ENCODE data around the gene ANKRD1. TPM values are rescaled to one million over a fixed set of nuclear protein-coding genes. Genes with fewer than 3 reads are reported as not detected.
"Not testable (repeated sequence)": the region's sequence is repeated elsewhere in the genome, so short reads cannot be mapped to it uniquely, and the experiment has no call there.

ANKRD1 gene
- total RNA-seq, 2 donors from 2014 or later, result not detected

DNA sequence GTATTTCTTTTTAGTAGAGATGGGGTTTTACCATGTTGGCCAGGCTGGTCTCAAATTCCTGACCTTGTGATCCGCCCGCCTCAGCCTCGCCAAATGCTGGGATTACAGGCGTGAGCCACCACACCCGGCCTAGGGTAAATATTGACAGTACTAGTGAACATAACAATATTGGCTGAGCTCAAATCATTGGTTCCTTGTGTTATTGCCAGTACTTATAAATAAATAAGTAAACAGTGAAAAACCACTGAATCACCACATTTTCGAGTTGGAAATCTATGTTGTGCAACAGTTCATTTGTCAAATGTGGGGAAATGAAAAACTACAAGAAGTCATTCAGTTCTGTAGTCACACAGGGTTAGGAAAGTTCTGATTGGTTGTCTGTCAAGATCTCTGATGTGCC lies 33.3 kb downstream of the ANKRD1 start:
- peaks cover 15 to 51% of the 10 kb centered on the region in 2 donors for H3K36me3 Mint-ChIP-seq (ENCODE audit: insufficient read depth in 2 of 2)
- H3K27ac Mint-ChIP-seq, result no peak overlapping the region
- DNase-seq, result no peak
- no peaks in the 10 kb centered on the region for H3K27me3 Mint-ChIP-seq (ENCODE audit: low read depth)
- H3K4me3 Mint-ChIP-seq, result no peak overlapping the region
- H3K9me3 Mint-ChIP-seq, result no peaks in the 10 kb centered on the region
- ATAC-seq (replicated peaks in 1 of 2), result no peak
- H3K4me1 Mint-ChIP-seq (ENCODE audit: low read depth), result no peaks in the 10 kb centered on the region

GRCh38 chr10:90885176-90885575 lies 35.7 kb downstream of the ANKRD1 start:
- Mint-ChIP-seq H3K27me3 (ENCODE audit: low read depth) (no peaks in the 10 kb centered on the region), H3K36me3 (ENCODE audit: insufficient read depth in 2 of 2) (peaks cover 10 to 43% of the 10 kb centered on the region in 2 donors)

GRCh38 chr10:90884431-90884830 lies 36.5 kb downstream of the ANKRD1 start:
- Mint-ChIP-seq H3K36me3 (ENCODE audit: insufficient read depth in 2 of 2) (peaks cover 10 to 45% of the 10 kb centered on the region in 2 donors), H3K27ac (no peak overlapping the region), H3K27me3 (ENCODE audit: low read depth) (no peaks in the 10 kb centered on the region)

More at GRCh38 chr10:90885176-90885575, 35.7 kb downstream of the ANKRD1 start:
- no peaks in the 10 kb centered on the region for H3K4me1 Mint-ChIP-seq (ENCODE audit: low read depth)
- H3K4me3 Mint-ChIP-seq, result no peak overlapping the region
- no peaks in the 10 kb centered on the region for H3K9me3 Mint-ChIP-seq
- H3K27ac Mint-ChIP-seq, result no peak overlapping the region
- DNase-seq, result no peak
- ATAC-seq (replicated peaks in 1 of 2), result no peak

DNA sequence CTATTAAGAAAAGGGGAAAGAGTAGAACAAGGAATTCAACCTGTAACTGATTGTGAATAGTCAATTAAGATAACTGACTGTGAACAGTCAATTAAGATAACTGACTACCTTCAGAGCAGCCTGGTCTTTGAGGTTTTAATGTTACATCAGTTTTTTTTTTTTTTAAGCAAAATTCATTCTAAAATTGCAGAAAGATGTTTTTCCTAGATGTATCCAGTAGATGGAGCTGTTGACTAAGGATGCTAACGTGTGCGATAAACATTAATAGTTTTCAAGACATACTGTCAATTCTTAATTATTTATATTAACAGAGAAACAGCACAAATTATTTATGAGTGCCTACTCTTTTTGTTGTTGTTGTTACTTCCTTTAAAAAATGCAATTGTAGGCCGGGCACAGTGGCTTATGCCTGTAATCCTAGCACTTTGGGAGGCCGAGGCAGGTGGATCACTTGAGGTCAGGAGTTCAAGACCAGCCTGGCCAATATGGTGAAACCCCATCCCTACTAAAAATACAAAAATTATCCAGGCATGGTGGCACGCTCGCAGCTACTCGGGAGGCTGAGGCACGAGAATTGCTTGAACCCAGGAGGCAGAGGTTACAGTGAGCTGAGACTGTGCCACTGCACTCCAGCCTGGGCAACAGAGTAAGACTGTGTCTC lies 40.7 kb downstream of the ANKRD1 start:
- ATAC-seq (replicated peaks in 1 of 2), result peak; percentile 34 to 65
- Mint-ChIP-seq H3K4me3 (peak overlapping the region in 1 of 2 donors; percentile 47), H3K36me3 (ENCODE audit: insufficient read depth in 2 of 2) (peaks cover 12 to 42% of the 10 kb centered on the region in 2 donors), H3K4me1 (ENCODE audit: low read depth) (peaks cover 19% of the 10 kb centered on the region), H3K27ac (peak overlapping the region; percentile 91)
- H3K27me3 Mint-ChIP-seq (ENCODE audit: low read depth); H3K9me3 Mint-ChIP-seq; DNase-seq: not testable (repeated sequence)

More at GRCh38 chr10:90884431-90884830, 36.5 kb downstream of the ANKRD1 start:
- H3K9me3 Mint-ChIP-seq, result no peaks in the 10 kb centered on the region
- ATAC-seq (replicated peaks in 1 of 2), result no peak
- DNase-seq, result no peak
- H3K4me1 Mint-ChIP-seq (ENCODE audit: low read depth), result peaks cover 7% of the 10 kb centered on the region
- H3K4me3 Mint-ChIP-seq, result no peak overlapping the region

GRCh38 chr10:90879062-90879461 lies 41.8 kb downstream of the ANKRD1 start:
- ATAC-seq (replicated peaks in 1 of 2), result peak; percentile 56 to 80
- H3K4me3 Mint-ChIP-seq, result no peak overlapping the region
- peaks cover 23% of the 10 kb centered on the region for H3K4me1 Mint-ChIP-seq (ENCODE audit: low read depth)
- H3K27ac Mint-ChIP-seq, result peak overlapping the region; percentile 91
- H3K36me3 Mint-ChIP-seq (ENCODE audit: insufficient read depth in 2 of 2), result peaks cover 12 to 34% of the 10 kb centered on the region in 2 donors
- no peak for DNase-seq
- H3K27me3 Mint-ChIP-seq (ENCODE audit: low read depth), result no peaks in the 10 kb centered on the region
- no peaks in the 10 kb centered on the region for H3K9me3 Mint-ChIP-seq

- Mint-ChIP-seq H3K36me3 (ENCODE audit: insufficient read depth in 2 of 2) (peaks cover 20 to 30% of the 10 kb centered on the region in 2 donors), H3K4me3 (peak overlapping the region; percentile 99), H3K4me1 (ENCODE audit: low read depth) (peaks cover 36% of the 10 kb centered on the region), H3K27ac (peak overlapping the region; percentile 99), H3K27me3 (ENCODE audit: low read depth) (peaks cover 29% of the 10 kb centered on the region), H3K9me3 (peaks cover 0 to 4% of the 10 kb centered on the region in 2 donors)
- ATAC-seq (replicated peaks in 1 of 2) (peak; percentile 72 to 78), DNase-seq (peak; percentile 53 to 57)
These were observed 48.3 kb downstream of the ANKRD1 start for GRCh38 chr10:90872648-90873020.

DNA sequence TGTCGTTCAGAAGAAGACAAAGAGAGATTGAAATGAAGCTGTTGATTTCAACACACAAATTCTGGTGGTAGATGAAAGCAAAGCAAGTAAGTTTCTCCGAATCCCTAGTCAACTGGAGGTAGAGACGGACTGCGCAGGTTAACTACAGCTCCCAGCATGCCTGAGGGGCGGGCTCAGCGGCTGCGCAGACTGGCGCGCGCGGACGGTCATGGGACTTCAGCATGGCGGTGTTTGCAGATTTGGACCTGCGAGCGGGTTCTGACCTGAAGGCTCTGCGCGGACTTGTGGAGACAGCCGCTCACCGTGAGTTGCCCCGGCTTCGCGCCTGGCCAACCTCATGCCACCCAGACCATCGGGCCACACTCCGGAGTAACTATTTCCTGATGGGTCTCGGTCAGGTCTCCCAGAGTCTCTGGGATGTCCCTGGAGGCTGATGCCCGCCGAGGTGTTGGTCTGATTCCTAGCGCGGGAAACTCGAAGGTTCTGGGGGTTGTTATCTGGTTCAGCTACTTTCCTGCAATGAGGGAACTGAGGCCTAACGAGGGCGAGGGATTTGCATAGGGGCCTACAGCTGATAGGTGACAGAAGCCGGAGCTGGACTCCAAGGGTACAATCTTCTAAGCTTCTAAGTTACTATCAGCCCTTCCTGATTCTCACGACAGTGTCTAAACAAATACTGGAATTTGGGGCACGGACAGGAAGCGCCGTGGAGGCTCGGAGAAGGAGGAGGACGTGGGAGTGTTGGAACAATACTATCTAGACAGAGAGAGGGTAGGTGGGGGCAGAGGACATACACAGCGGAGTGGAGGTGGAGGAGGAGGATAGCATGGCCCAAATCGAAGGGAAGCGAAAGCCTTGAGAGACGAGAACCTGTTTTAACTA lies 48.9 kb downstream of the ANKRD1 start, which contains the start of gene RPP30:
TSS of gene RPP30 (plus strand) at position 209 of the 882 bp plus-strand sequence. CDS start at position 222, 13 bp downstream.
- DNase-seq, result peak; percentile 88
- H3K27ac Mint-ChIP-seq, result peak within 1 kb of the TSS; percentile 99
- peaks cover 36% of the 10 kb centered on the region for H3K4me1 Mint-ChIP-seq (ENCODE audit: low read depth)
- peaks cover 34% of the 10 kb centered on the region for H3K27me3 Mint-ChIP-seq (ENCODE audit: low read depth)
- H3K36me3 Mint-ChIP-seq (ENCODE audit: insufficient read depth in 2 of 2), result peaks cover 18 to 28% of the 10 kb centered on the region in 2 donors
- H3K4me3 Mint-ChIP-seq, result peak within 1 kb of the TSS; percentile 99
- H3K9me3 Mint-ChIP-seq, result peaks cover 0 to 4% of the 10 kb centered on the region in 2 donors
- ATAC-seq (replicated peaks in 1 of 2), result peak; percentile 87 to 92

DNA sequence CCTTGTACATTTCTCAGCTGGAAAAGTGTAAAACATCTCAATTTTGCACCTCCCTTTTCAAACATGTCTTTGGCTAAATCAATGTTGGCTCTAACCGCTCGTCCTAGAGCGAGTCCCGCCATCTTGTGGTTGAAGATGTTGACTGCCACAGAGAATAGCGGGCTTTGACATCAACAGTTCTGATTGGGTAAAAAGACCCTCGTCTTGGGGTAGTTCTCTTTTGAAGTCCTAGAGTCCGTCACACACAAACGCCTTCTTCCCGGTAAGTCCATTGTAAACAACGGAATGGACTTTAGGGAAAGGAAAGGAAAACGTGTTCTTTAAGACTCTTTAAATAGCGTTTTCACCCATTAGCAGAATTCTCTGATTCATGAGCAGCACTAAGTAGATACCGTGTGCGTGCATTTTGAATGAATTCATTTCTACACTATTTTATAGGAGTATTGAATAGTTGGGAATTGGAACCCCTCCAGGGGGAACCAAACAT lies 49.6 kb downstream of the ANKRD1 start:
- H3K36me3 Mint-ChIP-seq (ENCODE audit: insufficient read depth in 2 of 2), result peaks cover 13 to 21% of the 10 kb centered on the region in 2 donors
- peaks cover 36% of the 10 kb centered on the region for H3K4me1 Mint-ChIP-seq (ENCODE audit: low read depth)
- peak overlapping the region; percentile 99 for H3K4me3 Mint-ChIP-seq
- peak overlapping the region; percentile 99 for H3K27ac Mint-ChIP-seq
- H3K9me3 Mint-ChIP-seq, result peaks cover 0 to 4% of the 10 kb centered on the region in 2 donors
- peak; percentile 50 to 56 for DNase-seq
- H3K27me3 Mint-ChIP-seq (ENCODE audit: low read depth), result peaks cover 40% of the 10 kb centered on the region
- ATAC-seq (replicated peaks in 1 of 2), result peak; percentile 49 to 54

DNA sequence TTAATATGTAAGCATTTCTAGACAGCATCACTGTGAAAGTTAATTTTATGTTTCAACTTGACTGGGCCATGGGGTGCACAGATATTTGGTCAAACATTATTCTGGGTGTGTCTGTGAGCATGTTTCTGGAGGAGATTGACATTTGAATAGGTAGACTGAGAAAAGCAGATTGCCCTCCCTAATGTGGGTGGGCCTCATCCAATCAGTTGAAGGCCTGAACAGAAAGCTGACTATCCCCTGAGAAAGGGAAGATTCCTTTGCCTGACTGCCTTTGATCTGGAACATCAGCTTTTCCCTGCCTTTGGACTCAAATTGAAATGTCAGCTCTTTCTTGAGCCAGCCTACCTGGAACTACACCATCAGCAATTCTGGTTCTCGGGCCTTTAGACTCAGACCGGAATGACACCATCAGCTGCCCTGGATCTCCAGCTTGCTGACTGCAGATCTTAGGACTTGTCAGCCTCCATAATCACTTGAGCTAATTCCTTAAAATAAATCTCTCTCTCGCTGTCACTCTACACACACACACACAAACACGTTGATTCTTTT lies 54.8 kb downstream of the ANKRD1 start:
- H3K4me1 Mint-ChIP-seq (ENCODE audit: low read depth), result peaks cover 9% of the 10 kb centered on the region
- H3K27me3 Mint-ChIP-seq (ENCODE audit: low read depth), result peaks cover 81% of the 10 kb centered on the region
- ATAC-seq (replicated peaks in 1 of 2), result no peak
- no peak overlapping the region for H3K4me3 Mint-ChIP-seq
- DNase-seq, result no peak
- peaks cover 2 to 11% of the 10 kb centered on the region in 2 donors for H3K36me3 Mint-ChIP-seq (ENCODE audit: insufficient read depth in 2 of 2)
- H3K27ac Mint-ChIP-seq, result no peak overlapping the region
- peaks cover 0 to 4% of the 10 kb centered on the region in 2 donors for H3K9me3 Mint-ChIP-seq

GRCh38 chr10:90865401-90865800 lies 55.5 kb downstream of the ANKRD1 start:
- peaks cover 2 to 11% of the 10 kb centered on the region in 2 donors for H3K36me3 Mint-ChIP-seq (ENCODE audit: insufficient read depth in 2 of 2)
- H3K27ac Mint-ChIP-seq, result no peak overlapping the region
- peaks cover 83% of the 10 kb centered on the region for H3K27me3 Mint-ChIP-seq (ENCODE audit: low read depth)
- H3K4me1 Mint-ChIP-seq (ENCODE audit: low read depth), result peaks cover 2% of the 10 kb centered on the region
- no peak overlapping the region for H3K4me3 Mint-ChIP-seq
- DNase-seq (no peak), ATAC-seq (replicated peaks in 1 of 2) (no peak)
- H3K9me3 Mint-ChIP-seq, result peaks cover 0 to 4% of the 10 kb centered on the region in 2 donors

DNA sequence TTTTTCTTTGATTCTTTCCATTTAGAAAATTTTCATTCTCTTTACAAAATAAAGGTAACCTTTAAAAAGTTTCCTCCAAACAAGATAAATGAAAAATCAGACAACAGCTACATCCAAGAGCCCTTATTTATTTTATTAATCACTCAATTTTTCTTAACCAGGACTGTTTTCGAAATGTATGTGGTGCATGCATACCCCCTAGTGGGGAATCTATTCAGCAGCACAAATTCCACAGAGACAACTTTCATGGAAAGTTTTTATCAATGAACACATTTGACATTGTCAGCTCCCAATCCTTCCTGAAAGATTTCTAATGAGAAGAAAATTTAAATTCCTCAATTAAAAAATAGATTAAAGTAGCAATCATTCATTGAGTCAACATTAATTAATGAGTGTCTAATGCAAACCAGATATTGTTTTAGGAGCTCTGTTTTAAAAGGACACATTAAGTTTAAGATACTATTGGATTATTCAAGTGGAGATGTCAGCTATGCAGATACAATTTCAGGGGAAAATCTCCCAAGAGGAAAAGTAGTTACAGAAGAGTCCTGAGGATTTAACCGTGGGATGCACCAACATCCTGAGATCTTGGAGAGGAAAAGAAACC lies 57.9 kb downstream of the ANKRD1 start:
- Mint-ChIP-seq H3K27me3 (ENCODE audit: low read depth) (peaks cover 81% of the 10 kb centered on the region), H3K27ac (no peak overlapping the region), H3K9me3 (no peaks in the 10 kb centered on the region), H3K36me3 (ENCODE audit: insufficient read depth in 2 of 2) (no peaks in the 10 kb centered on the region), H3K4me3 (no peak overlapping the region), H3K4me1 (ENCODE audit: low read depth) (peaks cover 7% of the 10 kb centered on the region)
- DNase-seq (no peak), ATAC-seq (replicated peaks in 1 of 2) (no peak)
